ENCODE data around the gene SCYGR1.
"Not testable (repeated sequence)": the region's sequence is repeated elsewhere in the genome, so short reads cannot be mapped to it uniquely, and the experiment has no call there.

The SCYGR1 gene

GRCh38 chr2:227368574-227368973, 19.2 kb downstream of the SCYGR1 start:
- DNase-seq: no peak

GRCh38 chr2:227367427-227367795, 20.3 kb downstream of the SCYGR1 start:
- DNase-seq: no peak

- peak; percentile 34 for DNase-seq
Measured at GRCh38 chr2:227366769-227367426, 20.9 kb downstream of the SCYGR1 start.

GRCh38 chr2:227365833-227366232, 21.9 kb downstream of the SCYGR1 start:
- no peak for DNase-seq

- DNase-seq: not testable (repeated sequence)
Measured at GRCh38 chr2:227364585-227365263, 23.0 kb downstream of the SCYGR1 start.

GRCh38 chr2:227363756-227364155, 24.0 kb downstream of the SCYGR1 start:
- DNase-seq: no peak

- DNase-seq: no peak
Measured at GRCh38 chr2:227360351-227360750, 27.4 kb downstream of the SCYGR1 start.

- no peak for DNase-seq
Measured at GRCh38 chr2:227351639-227352038, 36.1 kb downstream of the SCYGR1 start.

GRCh38 chr2:227349989-227350612, 37.6 kb downstream of the SCYGR1 start:
- no peak for DNase-seq

- no peak for DNase-seq
Measured at GRCh38 chr2:227348324-227348723, 39.4 kb downstream of the SCYGR1 start.

GRCh38 chr2:227347117-227347516, 40.6 kb downstream of the SCYGR1 start:
- no peak for DNase-seq

- DNase-seq: no peak
Measured at GRCh38 chr2:227344231-227344630, 43.5 kb downstream of the SCYGR1 start.

- no peak for DNase-seq
Measured at GRCh38 chr2:227341553-227341952, 46.2 kb downstream of the SCYGR1 start.

- no peak for DNase-seq
Measured at GRCh38 chr2:227340106-227340505, 47.6 kb downstream of the SCYGR1 start.

- DNase-seq: no peak
Measured at GRCh38 chr2:227339098-227339599, 48.6 kb downstream of the SCYGR1 start.

Measured in GOT3 (cell line).